HepG2 (cell line): ENCODE measurements around the gene TACC3. TPM values are rescaled to one million over a fixed set of nuclear protein-coding genes. Genes with fewer than 3 reads are reported as not detected.
A peak's percentile ranks its signal among the peaks of the same experiment; 100 is the strongest.

ENCODE experiments used
- GABPB1 ChIP-seq: IDR thresholded peaks from 2 replicates; pipeline ENCODE4 v1.6.1; 2016; ENCODE audit warnings: mild to moderate bottlenecking, missing genetic modification reagents, moderate library complexity, missing compliant biosample characterization
- GRHL1 ChIP-seq: sonication (generic); formaldehyde crosslinking; conservative IDR thresholded peaks from 2 replicates; pipeline ENCODE4 v1.8.0; 2022; ENCODE audit warnings: missing genetic modification reagents
- HIVEP1 ChIP-seq: sonication (generic); formaldehyde crosslinking; IDR thresholded peaks from 2 replicates; pipeline ENCODE4 v1.4.0; 2020; ENCODE audit warnings: mild to moderate bottlenecking, missing genetic modification reagents
- KAT2B ChIP-seq: fragments of 150-350 bp; IDR thresholded peaks from 2 replicates; pipeline ENCODE4 v1.6.1; 2014; ENCODE audit warnings: low read depth, low read length, borderline replicate concordance
- LRRFIP1 ChIP-seq: sonication (generic); formaldehyde crosslinking; conservative IDR thresholded peaks from 2 replicates; pipeline ENCODE4 v1.4.0; 2020; ENCODE audit warnings: missing genetic modification reagents
- MYC ChIP-seq: sonication (generic); formaldehyde crosslinking; IDR thresholded peaks from 2 replicates; pipeline ENCODE4 v1.9.0; 2021; ENCODE audit warnings: missing genetic modification reagents, borderline replicate concordance
- NFE2 ChIP-seq: sonication (generic); formaldehyde crosslinking; IDR thresholded peaks from 2 replicates; pipeline ENCODE4 v1.4.0; 2020; ENCODE audit warnings: missing genetic modification reagents
- NFRKB ChIP-seq: fragments of 450-650 bp; IDR thresholded peaks from 2 replicates; pipeline ENCODE4 v1.6.1; 2017
- NRL ChIP-seq: sonication (generic); formaldehyde crosslinking; IDR thresholded peaks from 2 replicates; pipeline ENCODE4 v1.5.0; 2020; ENCODE audit warnings: missing genetic modification reagents, mild to moderate bottlenecking, moderate library complexity, borderline replicate concordance
- PCBP1 ChIP-seq: fragments of 200-400 bp; formaldehyde crosslinking; IDR thresholded peaks from 2 replicates; pipeline ENCODE4 v1.6.1; 2017; ENCODE audit warnings: mild to moderate bottlenecking, low read depth, low read length, borderline replicate concordance
- RARA ChIP-seq: IDR thresholded peaks from 2 replicates; pipeline ENCODE4 v1.6.1; 2016; ENCODE audit warnings: missing genetic modification reagents, missing compliant biosample characterization
- RBFOX2 ChIP-seq: fragments of 200-400 bp; formaldehyde crosslinking; IDR thresholded peaks from 2 replicates; pipeline ENCODE4 v1.6.1; 2017; ENCODE audit warnings: low read depth, mild to moderate bottlenecking, low read length
- SP2 ChIP-seq: sonication (generic); formaldehyde crosslinking; IDR thresholded peaks from 2 replicates; pipeline ENCODE4 v1.5.1; 2020; ENCODE audit warnings: mild to moderate bottlenecking, missing genetic modification reagents
- ZMYM2 ChIP-seq: sonication (generic); formaldehyde crosslinking; IDR thresholded peaks from 2 replicates; pipeline ENCODE4 v1.8.0; 2022; ENCODE audit warnings: mild to moderate bottlenecking, missing genetic modification reagents
- ZNF232 ChIP-seq: sonication (generic); formaldehyde crosslinking; IDR thresholded peaks from 2 replicates; pipeline ENCODE4 v1.4.0; 2020; ENCODE audit warnings: missing genetic modification reagents, borderline replicate concordance
- ZNF274 ChIP-seq: sonication (generic); formaldehyde crosslinking; IDR thresholded peaks from 2 replicates; pipeline ENCODE4 v1.5.1; 2020; ENCODE audit warnings: mild to moderate bottlenecking, missing genetic modification reagents
- ZNF552 ChIP-seq: sonication (generic); formaldehyde crosslinking; IDR thresholded peaks from 2 replicates; pipeline ENCODE4 v1.9.0; 2022; ENCODE audit warnings: missing genetic modification reagents, mild to moderate bottlenecking, borderline replicate concordance
- ZNF737 ChIP-seq: sonication (generic); formaldehyde crosslinking; IDR thresholded peaks from 2 replicates; pipeline ENCODE4 v1.5.0; 2020; ENCODE audit warnings: missing genetic modification reagents, mild to moderate bottlenecking, borderline replicate concordance
- ZNF761 ChIP-seq: sonication (generic); formaldehyde crosslinking; conservative IDR thresholded peaks from 2 replicates; pipeline ENCODE4 v1.4.0; 2020; ENCODE audit warnings: mild to moderate bottlenecking, missing genetic modification reagents
- polyA plus RNA-seq, 8 experiments: library from polyadenylated mRNA; depleted of rRNA in 3 of 8; stranded (reverse) in 7 of 8; unstranded in 1 of 8; fragments of >200 nt; fragmentation: Illumina TruSeq in 4 of 8; extraction: Trizol in 4 of 8; gene quantifications; 2 replicates each; pipeline versions ENCODE4 v1.2.1 to v1.2.3, GENCODE V29; 2011 to 2016; ENCODE audit warnings: low read depth in 4 of 8, missing spikeins in 1 of 8, mixed read lengths in 1 of 8; ENCODE audit not compliant: insufficient read depth in 1 of 8
- total RNA-seq, 5 experiments: library from RNA; depleted of rRNA; stranded (reverse); fragments of >200 nt; fragmentation: Illumina TruSeq; extraction: Trizol; gene quantifications; 2 replicates each; pipeline ENCODE4 v1.2.3, GENCODE V29; 2016; ENCODE audit warnings: low read depth in 1 of 5
- TF ChIP-seq, protein P1 (sequence below): sonication (generic); formaldehyde crosslinking; IDR thresholded peaks from 2 replicates; pipeline ENCODE4 v1.4.0; 2020; ENCODE audit warnings: missing genetic modification reagents
- TF ChIP-seq, protein P2 (sequence below): sonication (generic); formaldehyde crosslinking; IDR thresholded peaks from 2 replicates; pipeline ENCODE4 v1.4.0; 2020; ENCODE audit warnings: mild to moderate bottlenecking, low read depth, missing genetic modification reagents

The TACC3 gene
- total and polyA plus RNA-seq, 2 of the 13 experiments (the other 11 are each of a cell fraction or from before 2014, with no cell fraction given), result 20.3 to 21.2 TPM

DNA sequence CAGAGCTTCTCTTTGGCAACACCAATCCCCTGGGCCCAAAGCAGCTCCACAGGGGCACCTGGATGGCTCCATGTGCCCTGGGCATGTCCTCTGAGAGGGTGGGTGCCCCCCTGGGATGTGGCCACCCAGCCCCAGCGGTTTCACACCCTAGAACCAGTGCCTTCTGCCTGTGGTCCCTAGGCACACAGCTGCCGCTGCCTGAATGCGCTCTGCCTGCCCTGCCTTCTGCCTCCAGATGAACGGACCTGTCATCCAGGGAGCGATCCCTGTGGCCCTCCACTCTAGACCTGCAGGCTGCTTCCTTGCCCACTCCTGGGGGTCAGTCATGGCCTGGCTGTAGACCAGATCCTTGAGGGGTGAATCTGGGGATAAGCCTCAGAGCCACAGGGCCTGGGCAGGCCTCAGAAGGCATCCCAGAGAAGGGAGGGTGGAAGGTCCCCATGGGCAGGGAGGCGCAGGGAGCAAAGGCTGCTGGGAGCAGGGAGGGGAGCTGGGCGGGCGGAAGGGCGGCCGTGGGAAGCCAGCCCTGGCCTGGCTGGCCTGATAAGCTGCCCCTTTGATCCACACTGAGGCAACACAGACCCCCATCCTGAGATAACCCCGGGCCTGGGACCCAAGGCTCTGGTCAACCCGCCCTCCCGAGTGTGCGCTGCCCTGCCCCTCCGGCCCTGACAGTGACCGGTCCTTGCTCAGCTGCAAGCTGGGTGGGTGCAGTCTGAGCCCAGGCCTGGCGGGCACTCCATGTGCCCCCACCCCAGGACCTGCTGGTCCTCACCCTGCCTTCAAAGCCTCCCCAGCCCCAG is 63.7 kb downstream of the TACC3 start (continued):
- TF ChIP-seq, protein P1, sequence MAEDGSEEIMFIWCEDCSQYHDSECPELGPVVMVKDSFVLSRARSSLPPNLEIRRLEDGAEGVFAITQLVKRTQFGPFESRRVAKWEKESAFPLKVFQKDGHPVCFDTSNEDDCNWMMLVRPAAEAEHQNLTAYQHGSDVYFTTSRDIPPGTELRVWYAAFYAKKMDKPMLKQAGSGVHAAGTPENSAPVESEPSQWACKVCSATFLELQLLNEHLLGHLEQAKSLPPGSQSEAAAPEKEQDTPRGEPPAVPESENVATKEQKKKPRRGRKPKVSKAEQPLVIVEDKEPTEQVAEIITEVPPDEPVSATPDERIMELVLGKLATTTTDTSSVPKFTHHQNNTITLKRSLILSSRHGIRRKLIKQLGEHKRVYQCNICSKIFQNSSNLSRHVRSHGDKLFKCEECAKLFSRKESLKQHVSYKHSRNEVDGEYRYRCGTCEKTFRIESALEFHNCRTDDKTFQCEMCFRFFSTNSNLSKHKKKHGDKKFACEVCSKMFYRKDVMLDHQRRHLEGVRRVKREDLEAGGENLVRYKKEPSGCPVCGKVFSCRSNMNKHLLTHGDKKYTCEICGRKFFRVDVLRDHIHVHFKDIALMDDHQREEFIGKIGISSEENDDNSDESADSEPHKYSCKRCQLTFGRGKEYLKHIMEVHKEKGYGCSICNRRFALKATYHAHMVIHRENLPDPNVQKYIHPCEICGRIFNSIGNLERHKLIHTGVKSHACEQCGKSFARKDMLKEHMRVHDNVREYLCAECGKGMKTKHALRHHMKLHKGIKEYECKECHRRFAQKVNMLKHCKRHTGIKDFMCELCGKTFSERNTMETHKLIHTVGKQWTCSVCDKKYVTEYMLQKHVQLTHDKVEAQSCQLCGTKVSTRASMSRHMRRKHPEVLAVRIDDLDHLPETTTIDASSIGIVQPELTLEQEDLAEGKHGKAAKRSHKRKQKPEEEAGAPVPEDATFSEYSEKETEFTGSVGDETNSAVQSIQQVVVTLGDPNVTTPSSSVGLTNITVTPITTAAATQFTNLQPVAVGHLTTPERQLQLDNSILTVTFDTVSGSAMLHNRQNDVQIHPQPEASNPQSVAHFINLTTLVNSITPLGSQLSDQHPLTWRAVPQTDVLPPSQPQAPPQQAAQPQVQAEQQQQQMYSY, result no peak
- TF ChIP-seq RBFOX2, result peak; percentile 65
- TF ChIP-seq PCBP1, result peak; percentile 36; the same call in 1 of the 2 replicates
- no peak for TF ChIP-seq KAT2B
- TF ChIP-seq ZNF552 (CRISPR knock-in tag), result 0 out of 2 replicates have a peak, but pooled peaks have one; percentile 31
- TF ChIP-seq SP2 (CRISPR knock-in tag), result no peak
- peak; percentile 80 for TF ChIP-seq GABPB1 (CRISPR knock-in tag)
- peak; percentile 34; the same call in 1 of the 2 replicates for TF ChIP-seq MYC (CRISPR knock-in tag)
- TF ChIP-seq HIVEP1 (CRISPR knock-in tag), result no peak
- TF ChIP-seq ZNF761 (CRISPR knock-in tag), result no peak
- TF ChIP-seq ZNF737, result no peak
- peak; percentile 88 for TF ChIP-seq RARA (CRISPR knock-in tag)
- TF ChIP-seq ZNF274, result no peak; the same call in 1 of the 2 replicates
- TF ChIP-seq, protein P2, sequence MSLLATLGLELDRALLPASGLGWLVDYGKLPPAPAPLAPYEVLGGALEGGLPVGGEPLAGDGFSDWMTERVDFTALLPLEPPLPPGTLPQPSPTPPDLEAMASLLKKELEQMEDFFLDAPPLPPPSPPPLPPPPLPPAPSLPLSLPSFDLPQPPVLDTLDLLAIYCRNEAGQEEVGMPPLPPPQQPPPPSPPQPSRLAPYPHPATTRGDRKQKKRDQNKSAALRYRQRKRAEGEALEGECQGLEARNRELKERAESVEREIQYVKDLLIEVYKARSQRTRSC (CRISPR knock-in tag), result no peak
- no peak for TF ChIP-seq NFRKB
- TF ChIP-seq ZMYM2 (CRISPR knock-in tag), result no peak
- no peak; the same call in 1 of the 2 replicates for TF ChIP-seq NRL (CRISPR knock-in tag)
- TF ChIP-seq ZNF232 (CRISPR knock-in tag), result no peak; the same call in 1 of the 2 replicates
- no peak for TF ChIP-seq NFE2 (CRISPR knock-in tag)
- TF ChIP-seq GRHL1, result no peak
- no peak for TF ChIP-seq LRRFIP1 (CRISPR knock-in tag)
